ENCODE measurements around the gene RPL37.

DNA sequence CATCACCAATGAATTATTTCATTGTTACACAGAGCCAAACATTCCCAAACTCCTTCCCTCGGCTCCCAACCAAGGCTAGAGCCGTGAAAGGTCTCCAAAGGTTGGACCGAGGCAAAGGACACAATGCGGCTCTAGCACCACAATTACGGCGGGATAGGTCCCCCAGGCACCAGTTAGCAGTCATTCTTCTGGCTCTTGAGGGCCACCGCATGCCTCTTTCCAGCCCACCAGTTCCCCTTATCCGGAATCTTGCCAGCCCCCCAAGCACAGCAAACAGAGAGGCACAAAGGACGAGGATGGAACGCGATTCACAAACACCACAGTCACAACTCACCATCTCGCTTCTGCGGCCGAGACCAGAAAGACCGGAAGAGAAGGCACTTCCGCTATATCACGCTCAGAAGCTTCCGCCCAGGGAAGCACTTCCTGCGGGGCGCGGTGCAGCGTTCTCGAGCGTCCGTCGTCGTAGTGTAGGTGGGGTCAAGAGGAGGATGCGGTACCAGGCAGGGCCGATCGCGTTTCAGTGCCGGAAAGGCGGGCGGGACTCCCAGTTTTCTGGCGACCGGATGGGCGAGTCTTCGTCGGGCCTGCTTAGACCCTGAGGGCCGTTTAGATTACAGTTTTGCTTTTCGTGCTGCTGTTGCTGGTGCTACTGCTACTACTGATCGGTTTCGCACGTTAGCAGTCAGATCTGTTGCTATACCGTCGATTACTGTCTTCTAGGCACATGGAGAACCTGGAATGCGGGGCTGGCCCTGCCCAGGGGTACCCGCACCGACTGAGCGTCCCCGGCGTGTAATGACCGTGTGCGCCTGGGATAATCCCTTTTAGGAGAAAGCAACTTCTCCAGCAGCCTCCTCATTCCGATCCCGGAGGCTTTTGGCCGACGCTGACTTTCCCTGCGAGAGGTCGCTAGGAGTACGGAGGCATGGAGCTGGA lies at the start of gene RPL37:
- TF ChIP-seq POLR2AphosphoS5 (IDR thresholded peaks at IDR 0.05; ENCODE audit: insufficient read depth, low read depth, low read length) (peak; percentile 99), CTCF (IDR thresholded peaks at IDR 0.05; ENCODE audit: extremely low read depth in 1 of 2, insufficient read depth in 1 of 2, low read depth in 1 of 2, low read length in 2 of 2) (no peak)
